H1 (cell line): ENCODE results near the gene ICOSLG. TPM values are rescaled to one million over a fixed set of nuclear protein-coding genes. Genes with fewer than 3 reads are reported as not detected.

Source experiments
- CTCF ChIA-PET: fragments of 300-600 bp; sonication (Branson Sonifier 250); formaldehyde crosslinking; loops from one replicate; lab custom pipeline; 2021; ENCODE audit not compliant: partially characterized antibody; lab: Charles Lee
- POLR2A ChIA-PET: fragments of 300-600 bp; sonication (Branson Sonifier 250); formaldehyde crosslinking; loops from one replicate; lab custom pipeline; 2021; ENCODE audit warnings: inconsistent platforms; ENCODE audit not compliant: partially characterized antibody; lab: Charles Lee
- DNase-seq, 2 experiments: peaks; one replicate each; pipeline versions ENCODE4 v3.0.0 to v3.0.0-alpha.2; 2010 to 2022; ENCODE audit warnings: low spot score in 2 of 2, low read depth in 1 of 2, mixed read lengths in 1 of 2
- FAIRE-seq: peaks from 2 replicates; lab custom pipeline; 2011; peaks lifted over from hg19 to GRCh38; lab: Jason Lieb, UNC
- H2AFZ ChIP-seq: 2 replicates; pipeline ENCODE4 v1.8.1; 2012; ENCODE audit warnings: low read length, inconsistent platforms
- H2AK5ac ChIP-seq: 2 replicates; pipeline ENCODE4 v1.6.1; 2013; ENCODE audit warnings: low read depth, low read length
- H2BK120ac ChIP-seq: replicated peaks from 2 replicates; pipeline ENCODE3; 2013; ENCODE audit warnings: low read depth, low read length, inconsistent platforms
- H2BK12ac ChIP-seq: 2 replicates; pipeline ENCODE4 v1.6.1; 2013; ENCODE audit warnings: low read depth, low read length
- H2BK15ac ChIP-seq: 2 replicates; pipeline ENCODE4 v1.6.1; 2013; ENCODE audit warnings: low read length
- H2BK20ac ChIP-seq: 2 replicates; pipeline ENCODE4 v1.6.1; 2013; ENCODE audit warnings: low read length
- H2BK5ac ChIP-seq: 2 replicates; pipeline ENCODE4 v1.6.1; 2013; ENCODE audit warnings: low read depth, low read length
- H3K14ac ChIP-seq: 2 replicates; pipeline ENCODE4 v1.6.1; 2013; ENCODE audit warnings: inconsistent platforms; ENCODE audit not compliant: insufficient read length
- H3K18ac ChIP-seq: 2 replicates; pipeline ENCODE4 v1.6.1; 2013; ENCODE audit warnings: low read length; ENCODE audit errors: extremely low read depth
- H3K23ac ChIP-seq: 2 replicates; pipeline ENCODE4 v1.6.1; 2013; ENCODE audit warnings: inconsistent platforms; ENCODE audit not compliant: insufficient read length
- H3K23me2 ChIP-seq: 2 replicates; pipeline ENCODE4 v1.6.1; 2013; ENCODE audit warnings: low read depth, low read length
- H3K27ac ChIP-seq: 2 replicates; pipeline ENCODE4 v1.6.1; 2011; ENCODE audit warnings: low read depth, low read length, inconsistent platforms
- H3K27me3 ChIP-seq, 4 experiments: replicated peaks in 1 of 4; 1 replicate in 1 of 4; 2 replicates in 3 of 4; pipeline versions ENCODE4 v1.6.1 to v1.8.1; 2011 to 2013; ENCODE audit warnings: low read length in 3 of 4, mild to moderate bottlenecking in 3 of 4, inconsistent platforms in 2 of 4, mixed read lengths in 2 of 4, moderate library complexity in 1 of 4; ENCODE audit not compliant: control insufficient read depth in 3 of 4, insufficient read depth in 3 of 4; ENCODE audit errors: extremely low read depth in 1 of 4
- H3K36me3 ChIP-seq, 4 experiments: 2 replicates each; pipeline versions ENCODE4 v1.6.1 to v1.8.1; 2011 to 2013; ENCODE audit warnings: mild to moderate bottlenecking in 4 of 4, low read length in 3 of 4, moderate library complexity in 2 of 4, control low read depth in 1 of 4, inconsistent platforms in 1 of 4; ENCODE audit not compliant: insufficient read depth in 4 of 4, control insufficient read depth in 2 of 4
- H3K4ac ChIP-seq: replicated peaks from 2 replicates; pipeline ENCODE3; 2013; ENCODE audit warnings: low read length, low read depth, mixed read lengths, inconsistent platforms; ENCODE audit not compliant: insufficient read length
- H3K4me1 ChIP-seq, 4 experiments: replicated peaks in 1 of 4; 1 replicate in 1 of 4; 2 replicates in 3 of 4; pipeline versions ENCODE4 v1.6.1 to v1.8.1; 2011 to 2013; ENCODE audit warnings: low read length in 3 of 4, inconsistent platforms in 2 of 4, mixed read lengths in 1 of 4; ENCODE audit not compliant: insufficient read depth in 4 of 4, control insufficient read depth in 3 of 4
- H3K4me2 ChIP-seq, 2 experiments: 2 replicates each; pipeline versions ENCODE4 v1.6.1 to v1.8.1; 2011 to 2013; ENCODE audit warnings: low read depth in 2 of 2, low read length in 2 of 2, control low read depth in 1 of 2, inconsistent platforms in 1 of 2, mild to moderate bottlenecking in 1 of 2; ENCODE audit not compliant: insufficient read depth in 1 of 2
- H3K4me3 ChIP-seq, 4 experiments: fragments of 200-600, 300-600 bp in 1 of 4; sonication (generic), shearing (Covaris generic), sonication (Bioruptor Twin) in 1 of 4; 2 replicates each; pipeline versions ENCODE4 v1.5.1 to v1.8.1; 2011 to 2016; ENCODE audit warnings: low read length in 4 of 4, low read depth in 3 of 4, control low read depth in 2 of 4, inconsistent platforms in 2 of 4, mild to moderate bottlenecking in 2 of 4, mixed read lengths in 1 of 4, moderate library complexity in 1 of 4; ENCODE audit not compliant: insufficient read depth in 2 of 4; ENCODE audit errors: extremely low read depth in 1 of 4
- H3K56ac ChIP-seq: replicated peaks from 2 replicates; pipeline ENCODE3; 2013; ENCODE audit warnings: low read depth, mild to moderate bottlenecking, mixed read lengths, low read length, inconsistent platforms; ENCODE audit not compliant: insufficient read length
- H3K79me1 ChIP-seq: 2 replicates; pipeline ENCODE4 v1.6.1; 2013; ENCODE audit warnings: low read depth, low read length, control low read depth
- H3K79me2 ChIP-seq, 2 experiments: 2 replicates each; pipeline versions ENCODE4 v1.6.1 to v1.8.1; 2012 to 2013; ENCODE audit warnings: low read length in 2 of 2, mild to moderate bottlenecking in 2 of 2, inconsistent platforms in 1 of 2; ENCODE audit not compliant: insufficient read depth in 2 of 2, control insufficient read depth in 1 of 2
- H3K9ac ChIP-seq, 4 experiments: replicated peaks in 1 of 4; 1 replicate in 1 of 4; 2 replicates in 3 of 4; pipeline versions ENCODE4 v1.6.1 to v1.8.1; 2011 to 2013; ENCODE audit warnings: low read depth in 3 of 4, low read length in 3 of 4, control low read depth in 2 of 4, mild to moderate bottlenecking in 2 of 4, moderate library complexity in 2 of 4, inconsistent platforms in 1 of 4; ENCODE audit errors: extremely low read depth in 1 of 4
- H3K9me3 ChIP-seq, 2 experiments: 2 replicates each; pipeline versions ENCODE4 v1.6.1 to v1.8.1; 2012 to 2013; ENCODE audit warnings: mild to moderate bottlenecking in 2 of 2, moderate library complexity in 2 of 2, control low read depth in 1 of 2, inconsistent platforms in 1 of 2, low read depth in 1 of 2, low read length in 1 of 2, mixed read lengths in 1 of 2; ENCODE audit not compliant: insufficient read depth in 2 of 2
- H4K20me1 ChIP-seq, 2 experiments: replicated peaks in 1 of 2; 2 replicates each; pipeline versions ENCODE3 to v1.8.1; 2011 to 2013; ENCODE audit warnings: inconsistent platforms in 2 of 2, low read length in 2 of 2, mild to moderate bottlenecking in 1 of 2; ENCODE audit not compliant: insufficient read depth in 2 of 2, control insufficient read depth in 1 of 2
- H4K5ac ChIP-seq: 2 replicates; pipeline ENCODE4 v1.6.1; 2013; ENCODE audit warnings: low read length, low read depth, mixed read lengths, inconsistent platforms; ENCODE audit not compliant: insufficient read length
- H4K8ac ChIP-seq: 2 replicates; pipeline ENCODE4 v1.8.0; 2013; ENCODE audit warnings: mild to moderate bottlenecking, moderate library complexity, low read length, inconsistent platforms; ENCODE audit not compliant: insufficient read depth; ENCODE audit errors: extremely low read depth
- H4K91ac ChIP-seq: replicated peaks from 2 replicates; pipeline ENCODE3; 2013; ENCODE audit warnings: low read length, mixed read lengths, inconsistent platforms; ENCODE audit not compliant: insufficient read length
- BACH1 ChIP-seq: IDR thresholded peaks from 2 replicates; pipeline ENCODE4 v1.6.1; 2012; ENCODE audit warnings: low read length, improper control_type of control experiment
- BRCA1 ChIP-seq: IDR thresholded peaks from 2 replicates; pipeline ENCODE4 v1.6.1; 2012; ENCODE audit warnings: low read depth, low read length, improper control_type of control experiment
- CREB1 ChIP-seq: IDR thresholded peaks from 2 replicates; pipeline ENCODE4 v1.6.1; 2012; ENCODE audit warnings: inconsistent platforms
- WGBS, 2 experiments: shearing (Covaris generic) in 1 of 2; methylation state at CpG; one replicate each; pipeline versions ENCODE4 v1.1.6 to v1.1.7; 2013 to 2015; ENCODE audit warnings: low lambda C conversion rate in 2 of 2, mixed read lengths in 2 of 2, inconsistent platforms in 1 of 2, low coverage in 1 of 2, missing lambda C conversion rate in 1 of 2; ENCODE audit not compliant: insufficient replicate concordance in 2 of 2, insufficient coverage in 1 of 2, insufficient read length in 1 of 2; ENCODE audit errors: extremely low coverage in 1 of 2, missing lambda C conversion rate in 1 of 2; 5-methylcytosine and 5-hydroxymethylcytosine counted together
- polyA plus RNA-seq, 7 experiments: library from polyadenylated mRNA; depleted of rRNA in 3 of 7; stranded (reverse) in 5 of 7; unstranded in 2 of 7; fragments of >200 nt in 5 of 7; fragments of 200-250 nt in 2 of 7; gene quantifications; 1 replicate in 5 of 7; 2 replicates in 1 of 7; 4 replicates in 1 of 7; pipeline versions ENCODE4 v1.2.1 to v1.2.3, GENCODE V29; 2011 to 2013; ENCODE audit warnings: missing spikeins in 2 of 7, mixed read lengths in 2 of 7
- total RNA-seq: library from RNA; stranded (reverse); fragmentation: NEBNext Ultra II Directional; extraction: Animal tissue kit (Norgen Biotek cat#: 25700); gene quantifications from 2 replicates; pipeline ENCODE4 v1.2.1, GENCODE V29; 2021

Gene ICOSLG
- total and polyA plus RNA-seq, 2 of the 8 experiments (the other 6 are each of a cell fraction or from before 2014, with no cell fraction given) = 2.3 to 5.5 TPM

DNA sequence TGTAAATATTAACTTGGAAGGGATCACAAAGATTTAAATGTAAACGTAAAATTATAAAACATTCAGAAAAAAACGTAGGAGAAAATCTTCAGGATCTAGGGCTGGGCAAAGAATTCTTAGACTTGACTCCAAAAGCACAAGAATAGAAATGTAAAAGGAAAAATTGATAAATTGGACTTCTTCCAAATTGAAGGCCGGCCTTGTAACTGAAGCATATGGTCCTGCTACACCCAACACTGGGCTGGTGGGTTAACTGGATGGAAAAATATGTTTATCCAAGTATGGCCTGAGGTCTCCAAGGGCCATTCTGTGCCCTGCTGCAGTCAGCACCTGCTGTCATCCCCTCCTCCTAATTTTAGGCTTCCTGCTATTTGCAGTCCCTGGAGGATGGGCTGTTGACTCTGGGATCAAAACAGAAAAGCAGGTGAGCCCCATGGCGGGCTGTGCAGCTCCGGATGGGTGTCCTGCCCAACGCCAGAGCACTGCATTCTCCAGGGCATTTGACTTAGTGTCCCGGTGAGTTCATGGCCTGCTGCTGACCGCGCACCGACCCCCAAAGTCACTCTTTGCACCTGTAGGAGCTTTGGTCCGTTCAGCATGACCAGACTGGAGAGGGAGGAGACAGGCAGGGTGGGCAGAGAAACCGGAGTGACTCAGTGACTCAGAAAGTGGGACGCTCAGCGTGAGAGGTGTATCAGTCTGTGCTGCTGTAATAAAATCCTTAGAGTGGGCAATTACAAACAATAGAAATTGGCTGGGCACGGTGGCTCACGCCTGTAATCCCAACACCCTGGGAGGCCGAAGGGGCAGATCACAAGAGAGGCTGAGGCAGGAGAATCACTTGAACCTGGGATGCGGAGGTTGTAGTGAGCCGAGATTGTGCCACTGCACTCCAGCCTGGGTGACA is 38.9 kb upstream of the ICOSLG start:
- H3K14ac ChIP-seq = no peak overlapping the region
- H3K4me2 ChIP-seq = no peak overlapping the region
- H3K27ac ChIP-seq = no peak overlapping the region
- peaks cover 0 to 6% (median 2%) of the 10 kb centered on the region in 4 experiments; a peak in 4 of 7 replicates for H3K27me3 ChIP-seq
- no peaks in the 10 kb centered on the region for H3K23me2 ChIP-seq
- no peak overlapping the region for H3K4me3 ChIP-seq
- ChIA-PET POLR2A (no interaction called here), CTCF (interaction anchor here (0.7 to 3.5 kb wide), 5 partner anchors 9 to 50 kb away, joined by 3 to 12 read pairs (median 3); no protein-coding TSS in a partner anchor)
- no peak overlapping the region for H3K18ac ChIP-seq
- H3K36me3 ChIP-seq = no peaks in the 10 kb centered on the region
- H3K79me2 ChIP-seq = no peaks in the 10 kb centered on the region
- no peak overlapping the region for H3K9ac ChIP-seq
- no peak overlapping the region for H2BK15ac ChIP-seq
- no peak overlapping the region for H2AFZ ChIP-seq
- no peak overlapping the region for H4K8ac ChIP-seq
- no peak overlapping the region for H3K23ac ChIP-seq
- H2AK5ac ChIP-seq = no peak overlapping the region
- no peaks in the 10 kb centered on the region for H3K9me3 ChIP-seq
- no peak overlapping the region for H3K56ac ChIP-seq
- FAIRE-seq = no peak
- H4K91ac ChIP-seq = no peak overlapping the region
- no peak overlapping the region for H2BK5ac ChIP-seq
- no peaks in the 10 kb centered on the region for H3K79me1 ChIP-seq
- no peak overlapping the region for H2BK120ac ChIP-seq
- H3K4ac ChIP-seq = no peak overlapping the region
- no peaks in the 10 kb centered on the region for H4K20me1 ChIP-seq
- no peak overlapping the region for H2BK20ac ChIP-seq
- H4K5ac ChIP-seq = no peak overlapping the region
- no peak for TF ChIP-seq CREB1
- TF ChIP-seq BACH1 = no peak
- TF ChIP-seq BRCA1 = no peak
- 91% methylated on average over 19 of the region's 19 CpGs; no CpG with 5 or more reads in 1 of the 2 experiments for WGBS, 2 experiments
- no peak for DNase-seq
- peaks cover 0 to 17% (median 9%) of the 10 kb centered on the region in 4 experiments; a peak in 6 of 7 replicates for H3K4me1 ChIP-seq
- H2BK12ac ChIP-seq = no peak overlapping the region
